ENCODE data around the gene PBRM1. TPM values are rescaled to one million over a fixed set of nuclear protein-coding genes. Genes with fewer than 3 reads are reported as not detected.

The PBRM1 gene
- polyA plus RNA-seq, 1 donor (not counting 4 experiments of a cell fraction or from before 2014, with no cell fraction given), result 26.0 TPM

- no peak overlapping the region for H3K4me2 ChIP-seq (ENCODE audit: control insufficient read depth, extremely low read depth, insufficient read depth, low read depth, low read length)
- H3K36me3 ChIP-seq (ENCODE audit: control insufficient read depth in 2 of 2, extremely low read depth in 1 of 2, insufficient read depth in 2 of 2, low read length in 2 of 2), result peaks cover 13 to 20% of the 10 kb centered on the region in 2 experiments
- no peaks in the 10 kb centered on the region for H3K9me3 ChIP-seq (ENCODE audit: control insufficient read depth, low read depth, low read length)
- H3K4me1 ChIP-seq (ENCODE audit: control insufficient read depth, extremely low read depth, insufficient read depth, low read length), result peaks cover 8% of the 10 kb centered on the region
- no peaks in the 10 kb centered on the region for H3K27me3 ChIP-seq (ENCODE audit: control insufficient read depth, extremely low read depth, insufficient read depth, low read length)
- H3K79me2 ChIP-seq (ENCODE audit: control insufficient read depth, insufficient read depth, low read length), result peaks cover 7% of the 10 kb centered on the region
- TF ChIP-seq CTCF (optimal IDR thresholded peaks at IDR 0.05 in 1 of 3, IDR thresholded peaks at IDR 0.05 in 1 of 3, conservative IDR thresholded peaks at IDR 0.05 in 1 of 3; ENCODE audit: extremely low read depth in 1 of 3, insufficient read depth in 2 of 3, low read length in 3 of 3), result no peak
- no peak for TF ChIP-seq EZH2 (IDR thresholded peaks at IDR 0.05; ENCODE audit: low read length)
- H2AFZ ChIP-seq (ENCODE audit: control insufficient read depth, low read length), result no peak overlapping the region
- H3K9me1 ChIP-seq (ENCODE audit: control insufficient read depth, extremely low read depth, insufficient read depth, low read length), result no peaks in the 10 kb centered on the region
- H4K20me1 ChIP-seq (ENCODE audit: control insufficient read depth, extremely low read depth, insufficient read depth, low read length), result no peaks in the 10 kb centered on the region
- dilution Hi-C loops (cut with MboI; ENCODE audit: extremely low pct_ligation_motif_present, low sequenced_read_pairs), result no loop called here
- no peak overlapping the region for H3K4me3 ChIP-seq (ENCODE audit: control insufficient read depth in 2 of 3, extremely low read depth in 1 of 3, insufficient read depth in 2 of 3, low read depth in 1 of 3, low read length in 3 of 3)
- H3K27ac ChIP-seq (ENCODE audit: control insufficient read depth, insufficient read depth, low read length), result peak overlapping the region; percentile 9
- FAIRE-seq (peak; percentile 99), DNase-seq (ENCODE audit: low read depth, low spot score) (peak; percentile 54)
- H3K9ac ChIP-seq (ENCODE audit: control insufficient read depth, extremely low read depth, insufficient read depth, low read length), result no peak overlapping the region
Observed at GRCh38 chr3:52606373-52607085, 79.2 kb downstream of the PBRM1 start.

GRCh38 chr3:52600258-52600657 lies 85.5 kb downstream of the PBRM1 start:
- Histone ChIP-seq H3K27ac (ENCODE audit: control insufficient read depth, insufficient read depth, low read length) (no peak overlapping the region), H4K20me1 (ENCODE audit: control insufficient read depth, extremely low read depth, insufficient read depth, low read length) (no peaks in the 10 kb centered on the region), H3K9ac (ENCODE audit: control insufficient read depth, extremely low read depth, insufficient read depth, low read length) (no peak overlapping the region), H3K4me3 (ENCODE audit: control insufficient read depth in 2 of 3, extremely low read depth in 1 of 3, insufficient read depth in 2 of 3, low read depth in 1 of 3, low read length in 3 of 3) (no peak overlapping the region), H3K4me2 (ENCODE audit: control insufficient read depth, extremely low read depth, insufficient read depth, low read depth, low read length) (no peak overlapping the region), H3K79me2 (ENCODE audit: control insufficient read depth, insufficient read depth, low read length) (peaks cover 2% of the 10 kb centered on the region), H3K36me3 (ENCODE audit: control insufficient read depth in 2 of 2, extremely low read depth in 1 of 2, insufficient read depth in 2 of 2, low read length in 2 of 2) (peaks cover 17% of the 10 kb centered on the region in 2 experiments), H3K4me1 (ENCODE audit: control insufficient read depth, extremely low read depth, insufficient read depth, low read length) (no peaks in the 10 kb centered on the region), H3K9me3 (ENCODE audit: control insufficient read depth, low read depth, low read length) (no peaks in the 10 kb centered on the region), H2AFZ (ENCODE audit: control insufficient read depth, low read length) (no peak overlapping the region), H3K9me1 (ENCODE audit: control insufficient read depth, extremely low read depth, insufficient read depth, low read length) (no peaks in the 10 kb centered on the region), H3K27me3 (ENCODE audit: control insufficient read depth, extremely low read depth, insufficient read depth, low read length) (no peaks in the 10 kb centered on the region)
- TF ChIP-seq CTCF (optimal IDR thresholded peaks at IDR 0.05 in 1 of 3, IDR thresholded peaks at IDR 0.05 in 1 of 3, conservative IDR thresholded peaks at IDR 0.05 in 1 of 3; ENCODE audit: extremely low read depth in 1 of 3, insufficient read depth in 2 of 3, low read length in 3 of 3) (no peak), EZH2 (IDR thresholded peaks at IDR 0.05; ENCODE audit: low read length) (no peak)
- FAIRE-seq (no peak), DNase-seq (ENCODE audit: low read depth, low spot score) (no peak)
- dilution Hi-C loops (cut with MboI; ENCODE audit: extremely low pct_ligation_motif_present, low sequenced_read_pairs), result no loop called here

Measured in keratinocyte (primary cell).